Kidney epithelial cell (primary cell): ENCODE results near the gene JUND. TPM values are rescaled to one million over a fixed set of nuclear protein-coding genes. Genes with fewer than 3 reads are reported as not detected.

Experiments used
- DNase-seq: peaks from one replicate; pipeline ENCODE4 v3.0.0-alpha.2; 2010; ENCODE audit warnings: low read depth
- H3K27me3 ChIP-seq: 2 replicates; pipeline ENCODE4 v1.6.0; 2011; ENCODE audit warnings: low read length; ENCODE audit not compliant: control insufficient read depth, insufficient read depth
- H3K36me3 ChIP-seq: 2 replicates; pipeline ENCODE4 v1.5.1; 2011; ENCODE audit warnings: low read length; ENCODE audit not compliant: control insufficient read depth, insufficient read depth
- H3K4me3 ChIP-seq: 2 replicates; pipeline ENCODE4 v1.5.1; 2011; ENCODE audit warnings: low read depth, mild to moderate bottlenecking, control low read depth, low read length
- CTCF ChIP-seq: IDR thresholded peaks from 2 replicates; pipeline ENCODE4 v1.5.1; 2011; ENCODE audit warnings: mild to moderate bottlenecking, moderate library complexity, low read length, control low read depth, inconsistent platforms; ENCODE audit not compliant: insufficient read depth, poor library complexity, severe bottlenecking
- total RNA-seq: library from RNA; depleted of rRNA; stranded (reverse); fragments of >200 nt; gene quantifications from 2 replicates; pipeline ENCODE4 v1.2.3, GENCODE V29; 2015

The JUND gene
- total RNA-seq, 1 donor from 2014 or later, result 262 TPM

- H3K36me3 ChIP-seq, result no peaks in the 10 kb centered on the region
- DNase-seq, result no peak
- H3K4me3 ChIP-seq, result no peak overlapping the region
- no peak for TF ChIP-seq CTCF
- H3K27me3 ChIP-seq, result peaks cover 35% of the 10 kb centered on the region
Measured at GRCh38 chr19:18234194-18234593, 47.2 kb downstream of the JUND start.

GRCh38 chr19:18233224-18233825 lies 48.1 kb downstream of the JUND start:
- H3K27me3 ChIP-seq, result peaks cover 35% of the 10 kb centered on the region
- H3K4me3 ChIP-seq, result no peak overlapping the region
- no peak for TF ChIP-seq CTCF
- DNase-seq, result no peak
- no peaks in the 10 kb centered on the region for H3K36me3 ChIP-seq

GRCh38 chr19:18232540-18233223 lies 48.7 kb downstream of the JUND start:
- Histone ChIP-seq H3K36me3 (no peaks in the 10 kb centered on the region), H3K4me3 (no peak overlapping the region), H3K27me3 (peaks cover 40% of the 10 kb centered on the region)
- no peak for DNase-seq
- TF ChIP-seq CTCF, result no peak

- no peak for TF ChIP-seq CTCF
- no peak overlapping the region for H3K4me3 ChIP-seq
Measured at GRCh38 chr19:18231775-18232174, 49.6 kb downstream of the JUND start.

GRCh38 chr19:18230941-18231734 lies 50.3 kb downstream of the JUND start:
- no peaks in the 10 kb centered on the region for H3K36me3 ChIP-seq
- H3K27me3 ChIP-seq, result peaks cover 56% of the 10 kb centered on the region
- no peak overlapping the region for H3K4me3 ChIP-seq
- no peak for TF ChIP-seq CTCF
- DNase-seq, result no peak

More at GRCh38 chr19:18231775-18232174, 49.6 kb downstream of the JUND start:
- H3K27me3 ChIP-seq, result peaks cover 49% of the 10 kb centered on the region
- H3K36me3 ChIP-seq, result no peaks in the 10 kb centered on the region
- no peak for DNase-seq
